NCI-H1092 (cell line): Measurements from ENCODE around the gene PRDX1.

Experiments
- DNase-seq: peaks from one replicate; lab custom pipeline; 2025; lab: John Stamatoyannopoulos, UW

The PRDX1 gene

GRCh38 chr1:45521413-45522323 lies at the start of gene PRDX1:
TSS of gene PRDX1 (minus strand) at chr1:45521884. CDS start at chr1:45519043, 2,841 bp downstream.
- peak; percentile 98 for DNase-seq

GRCh38 chr1:45570631-45571030 lies 48.9 kb upstream of the PRDX1 start:
- no peak for DNase-seq

- peak; percentile 70 for DNase-seq
Observed at GRCh38 chr1:45569962-45570581, 48.4 kb upstream of the PRDX1 start.

- DNase-seq = no peak
Observed at GRCh38 chr1:45569571-45569961, 47.9 kb upstream of the PRDX1 start.

GRCh38 chr1:45568421-45568820 lies 46.7 kb upstream of the PRDX1 start:
- no peak for DNase-seq

GRCh38 chr1:45567911-45568310 lies 46.2 kb upstream of the PRDX1 start:
- no peak for DNase-seq

- DNase-seq = no peak
Observed at GRCh38 chr1:45566722-45567121, 45.0 kb upstream of the PRDX1 start.

GRCh38 chr1:45563843-45564242 lies 42.2 kb upstream of the PRDX1 start:
- no peak for DNase-seq

- DNase-seq = no peak
Observed at GRCh38 chr1:45557422-45557944, 35.8 kb upstream of the PRDX1 start.

- DNase-seq = no peak
Observed at GRCh38 chr1:45554198-45554597, 32.5 kb upstream of the PRDX1 start.

GRCh38 chr1:45552331-45552730 lies 30.6 kb upstream of the PRDX1 start:
- peak; percentile 24 for DNase-seq

- DNase-seq = no peak
Observed at GRCh38 chr1:45551684-45552083, 30.0 kb upstream of the PRDX1 start.

GRCh38 chr1:45550401-45551351 lies 29.0 kb upstream of the PRDX1 start, which contains the start of gene AKR1A1:
TSS of gene AKR1A1 (plus strand) at chr1:45550826. CDS start at chr1:45561795, 10,969 bp downstream.
- DNase-seq = peak; percentile 93

GRCh38 chr1:45545553-45546310 lies 24.0 kb upstream of the PRDX1 start:
- DNase-seq = no peak

- DNase-seq = no peak
Observed at GRCh38 chr1:45545019-45545493, 23.4 kb upstream of the PRDX1 start.

GRCh38 chr1:45544530-45544929 lies 22.8 kb upstream of the PRDX1 start:
- DNase-seq = no peak

- DNase-seq = no peak
Observed at GRCh38 chr1:45543581-45544417, 22.1 kb upstream of the PRDX1 start.

- DNase-seq = no peak
Observed at GRCh38 chr1:45542591-45542990, 20.9 kb upstream of the PRDX1 start.

- no peak for DNase-seq
Observed at GRCh38 chr1:45541193-45541592, 19.5 kb upstream of the PRDX1 start.

GRCh38 chr1:45536886-45537285 lies 15.2 kb upstream of the PRDX1 start:
- no peak for DNase-seq
